DND-41 (cell line): ENCODE measurements around the gene VPS51.

ENCODE experiments used
- ATAC-seq: fragments of 200-7000 bp; cut with Tn5 transposase; 3 replicates; pipeline ENCODE4 v1.9.1; 2021; ENCODE audit warnings: low read depth; ENCODE audit not compliant: insufficient read depth
- DNase-seq: peaks from one replicate; pipeline ENCODE4 v3.0.0-alpha.2; 2020
- H2AFZ ChIP-seq: 2 replicates; pipeline ENCODE4 v1.6.0; 2012; ENCODE audit warnings: low read depth, low read length
- H3K27ac ChIP-seq: 2 replicates; pipeline ENCODE4 v1.5.1; 2012; ENCODE audit warnings: low read length, inconsistent platforms
- H3K27me3 ChIP-seq: fragments of 200-600 bp; sonication (generic); 2 replicates; pipeline ENCODE4 v1.6.0; 2012; ENCODE audit warnings: low read length, mild to moderate bottlenecking, inconsistent platforms; ENCODE audit not compliant: insufficient read depth, poor library complexity
- H3K36me3 ChIP-seq: 2 replicates; pipeline ENCODE4 v1.5.1; 2012; ENCODE audit warnings: low read length, inconsistent platforms; ENCODE audit not compliant: insufficient read depth
- H3K4me1 ChIP-seq: 2 replicates; pipeline ENCODE4 v1.5.1; 2012; ENCODE audit warnings: mild to moderate bottlenecking, low read length; ENCODE audit not compliant: insufficient read depth
- H3K4me2 ChIP-seq: 2 replicates; pipeline ENCODE4 v1.6.0; 2012; ENCODE audit warnings: mild to moderate bottlenecking, moderate library complexity, low read length, inconsistent platforms; ENCODE audit not compliant: insufficient read depth
- H3K4me3 ChIP-seq, 2 experiments: fragments of 200-600 bp in 1 of 2; shearing (Covaris generic) in 1 of 2; 2 replicates each; pipeline ENCODE4 v1.5.1; 2012 to 2016; ENCODE audit warnings: inconsistent platforms in 2 of 2, low read length in 2 of 2, mild to moderate bottlenecking in 2 of 2, low read depth in 1 of 2, moderate library complexity in 1 of 2
- H3K79me2 ChIP-seq: 2 replicates; pipeline ENCODE4 v1.6.0; 2012; ENCODE audit warnings: low read length, inconsistent platforms; ENCODE audit not compliant: insufficient read depth
- H3K9ac ChIP-seq: 2 replicates; pipeline ENCODE4 v1.6.0; 2012; ENCODE audit warnings: low read depth, mild to moderate bottlenecking, inconsistent platforms, low read length, moderate library complexity
- H3K9me3 ChIP-seq: 2 replicates; pipeline ENCODE4 v1.5.1; 2012; ENCODE audit warnings: low read length, moderate library complexity, mild to moderate bottlenecking, inconsistent platforms; ENCODE audit not compliant: insufficient read depth, severe bottlenecking
- H4K20me1 ChIP-seq: 2 replicates; pipeline ENCODE4 v1.6.0; 2012; ENCODE audit warnings: low read length; ENCODE audit not compliant: insufficient read depth
- EZH2 ChIP-seq: IDR thresholded peaks from 3 replicates; pipeline ENCODE4 v1.6.1; 2012; ENCODE audit warnings: borderline replicate concordance, low read depth, mild to moderate bottlenecking, moderate library complexity, low read length, inconsistent platforms; ENCODE audit not compliant: severe bottlenecking
- TF ChIP-seq, protein P1 (sequence below): IDR thresholded peaks from 2 replicates; pipeline ENCODE4 v1.5.1; 2012; ENCODE audit warnings: borderline replicate concordance, low read length, moderate library complexity, mild to moderate bottlenecking; ENCODE audit not compliant: poor library complexity, severe bottlenecking; ENCODE audit errors: extremely low read depth

Gene VPS51

GRCh38 chr11:65066805-65067291 lies 29.2 kb upstream of the VPS51 start:
- H3K9ac ChIP-seq = no peak overlapping the region
- H3K9me3 ChIP-seq = no peaks in the 10 kb centered on the region
- no peak for DNase-seq
- no peak overlapping the region for H3K4me2 ChIP-seq
- no peak overlapping the region for H3K27ac ChIP-seq
- H4K20me1 ChIP-seq = no peaks in the 10 kb centered on the region
- H3K4me1 ChIP-seq = no peaks in the 10 kb centered on the region
- H3K79me2 ChIP-seq = no peaks in the 10 kb centered on the region
- ATAC-seq = no peak
- H3K36me3 ChIP-seq = no peaks in the 10 kb centered on the region
- no peak overlapping the region for H2AFZ ChIP-seq
- no peaks in the 10 kb centered on the region for H3K27me3 ChIP-seq
- no peak overlapping the region for H3K4me3 ChIP-seq
- TF ChIP-seq, protein P1, sequence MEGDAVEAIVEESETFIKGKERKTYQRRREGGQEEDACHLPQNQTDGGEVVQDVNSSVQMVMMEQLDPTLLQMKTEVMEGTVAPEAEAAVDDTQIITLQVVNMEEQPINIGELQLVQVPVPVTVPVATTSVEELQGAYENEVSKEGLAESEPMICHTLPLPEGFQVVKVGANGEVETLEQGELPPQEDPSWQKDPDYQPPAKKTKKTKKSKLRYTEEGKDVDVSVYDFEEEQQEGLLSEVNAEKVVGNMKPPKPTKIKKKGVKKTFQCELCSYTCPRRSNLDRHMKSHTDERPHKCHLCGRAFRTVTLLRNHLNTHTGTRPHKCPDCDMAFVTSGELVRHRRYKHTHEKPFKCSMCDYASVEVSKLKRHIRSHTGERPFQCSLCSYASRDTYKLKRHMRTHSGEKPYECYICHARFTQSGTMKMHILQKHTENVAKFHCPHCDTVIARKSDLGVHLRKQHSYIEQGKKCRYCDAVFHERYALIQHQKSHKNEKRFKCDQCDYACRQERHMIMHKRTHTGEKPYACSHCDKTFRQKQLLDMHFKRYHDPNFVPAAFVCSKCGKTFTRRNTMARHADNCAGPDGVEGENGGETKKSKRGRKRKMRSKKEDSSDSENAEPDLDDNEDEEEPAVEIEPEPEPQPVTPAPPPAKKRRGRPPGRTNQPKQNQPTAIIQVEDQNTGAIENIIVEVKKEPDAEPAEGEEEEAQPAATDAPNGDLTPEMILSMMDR = no peak
- TF ChIP-seq EZH2 = no peak

- no peak overlapping the region for H3K27ac ChIP-seq
- H3K79me2 ChIP-seq = no peaks in the 10 kb centered on the region
- TF ChIP-seq, protein P1 = no peak
- TF ChIP-seq EZH2 = no peak
- ATAC-seq (no peak), DNase-seq (no peak)
- H3K4me1 ChIP-seq = no peaks in the 10 kb centered on the region
- no peaks in the 10 kb centered on the region for H4K20me1 ChIP-seq
- H2AFZ ChIP-seq = no peak overlapping the region
- no peak overlapping the region for H3K4me2 ChIP-seq
- H3K36me3 ChIP-seq = no peaks in the 10 kb centered on the region
- no peak overlapping the region for H3K4me3 ChIP-seq
- H3K9me3 ChIP-seq = no peaks in the 10 kb centered on the region
- no peak overlapping the region for H3K9ac ChIP-seq
- H3K27me3 ChIP-seq = no peaks in the 10 kb centered on the region
Measured at GRCh38 chr11:65067446-65067845, 28.6 kb upstream of the VPS51 start.

- ATAC-seq (no peak), DNase-seq (no peak)
- no peak overlapping the region for H3K4me2 ChIP-seq
- H3K4me1 ChIP-seq = no peaks in the 10 kb centered on the region
- H3K9me3 ChIP-seq = no peaks in the 10 kb centered on the region
- H3K27ac ChIP-seq = no peak overlapping the region
- H3K36me3 ChIP-seq = no peaks in the 10 kb centered on the region
- H3K79me2 ChIP-seq = no peaks in the 10 kb centered on the region
- H3K9ac ChIP-seq = no peak overlapping the region
- H3K4me3 ChIP-seq = no peak overlapping the region
- H2AFZ ChIP-seq = no peak overlapping the region
- no peak for TF ChIP-seq EZH2
- TF ChIP-seq, protein P1 = no peak
- no peaks in the 10 kb centered on the region for H3K27me3 ChIP-seq
- no peaks in the 10 kb centered on the region for H4K20me1 ChIP-seq
Measured at GRCh38 chr11:65069217-65069616, 26.8 kb upstream of the VPS51 start.
